ENCODE results near the gene HOOK1. TPM values are rescaled to one million over a fixed set of nuclear protein-coding genes. Genes with fewer than 3 reads are reported as not detected.
"Not testable (repeated sequence)": the region's sequence is repeated elsewhere in the genome, so short reads cannot be mapped to it uniquely, and the experiment has no call there.

The HOOK1 gene
- total RNA-seq, 1 donor from 2014 or later: 1.0 TPM

- Histone ChIP-seq H3K9ac (ENCODE audit: low read depth in 1 of 3, low read length in 3 of 3) (no peak overlapping the region), H3K4me1 (ENCODE audit: control insufficient read depth in 3 of 3, insufficient read depth in 3 of 3, low read length in 3 of 3) (no peaks in the 10 kb centered on the region), H3K27ac (ENCODE audit: low read depth, low read length) (no peak overlapping the region), H3K36me3 (ENCODE audit: control insufficient read depth in 3 of 3, insufficient read depth in 3 of 3, low read length in 3 of 3) (no peaks in the 10 kb centered on the region), H3K4me3 (ENCODE audit: low read length in 3 of 3) (no peak overlapping the region), H3K9me3 (ENCODE audit: control insufficient read depth in 3 of 3, low read length in 3 of 3) (no peaks in the 10 kb centered on the region), H3K27me3 (ENCODE audit: control insufficient read depth in 3 of 3, insufficient read depth in 3 of 3, low read length in 3 of 3) (peaks cover 19 to 33% (median 31%) of the 10 kb centered on the region in 3 donors)
Measured at GRCh38 chr1:59816318-59816878, 1.6 kb downstream of the HOOK1 start.

GRCh38 chr1:59819566-59820438 lies 5.1 kb downstream of the HOOK1 start:
- no peaks in the 10 kb centered on the region for H3K36me3 ChIP-seq (ENCODE audit: control insufficient read depth in 3 of 3, insufficient read depth in 3 of 3, low read length in 3 of 3)
- no peaks in the 10 kb centered on the region for H3K4me1 ChIP-seq (ENCODE audit: control insufficient read depth in 3 of 3, insufficient read depth in 3 of 3, low read length in 3 of 3)
- H3K9ac ChIP-seq (ENCODE audit: low read depth in 1 of 3, low read length in 3 of 3): no peak overlapping the region
- H3K4me3 ChIP-seq (ENCODE audit: low read length in 3 of 3): no peak overlapping the region
- H3K27me3 ChIP-seq (ENCODE audit: control insufficient read depth in 3 of 3, insufficient read depth in 3 of 3, low read length in 3 of 3): peaks cover 6 to 14% (median 13%) of the 10 kb centered on the region in 3 donors
- H3K27ac ChIP-seq (ENCODE audit: low read depth, low read length): no peak overlapping the region
- H3K9me3 ChIP-seq (ENCODE audit: control insufficient read depth in 3 of 3, low read length in 3 of 3): no peaks in the 10 kb centered on the region

- no peak overlapping the region for H3K9ac ChIP-seq (ENCODE audit: low read depth in 1 of 3, low read length in 3 of 3)
Measured at GRCh38 chr1:59827055-59827643, 12.4 kb downstream of the HOOK1 start.

GRCh38 chr1:59828160-59828559 lies 13.4 kb downstream of the HOOK1 start:
- Histone ChIP-seq H3K4me3 (ENCODE audit: low read length in 3 of 3) (no peak overlapping the region), H3K27ac (ENCODE audit: low read depth, low read length) (no peak overlapping the region), H3K4me1 (ENCODE audit: control insufficient read depth in 3 of 3, insufficient read depth in 3 of 3, low read length in 3 of 3) (no peaks in the 10 kb centered on the region), H3K9me3 (ENCODE audit: control insufficient read depth in 3 of 3, low read length in 3 of 3) (no peaks in the 10 kb centered on the region), H3K36me3 (ENCODE audit: control insufficient read depth in 3 of 3, insufficient read depth in 3 of 3, low read length in 3 of 3) (no peaks in the 10 kb centered on the region), H3K9ac (ENCODE audit: low read depth in 1 of 3, low read length in 3 of 3) (no peak overlapping the region), H3K27me3 (ENCODE audit: control insufficient read depth in 3 of 3, insufficient read depth in 3 of 3, low read length in 3 of 3) (no peaks in the 10 kb centered on the region)

More at GRCh38 chr1:59827055-59827643, 12.4 kb downstream of the HOOK1 start:
- Histone ChIP-seq H3K9me3 (ENCODE audit: control insufficient read depth in 3 of 3, low read length in 3 of 3) (no peaks in the 10 kb centered on the region), H3K4me3 (ENCODE audit: low read length in 3 of 3) (no peak overlapping the region), H3K27ac (ENCODE audit: low read depth, low read length) (no peak overlapping the region), H3K36me3 (ENCODE audit: control insufficient read depth in 3 of 3, insufficient read depth in 3 of 3, low read length in 3 of 3) (no peaks in the 10 kb centered on the region), H3K27me3 (ENCODE audit: control insufficient read depth in 3 of 3, insufficient read depth in 3 of 3, low read length in 3 of 3) (no peaks in the 10 kb centered on the region), H3K4me1 (ENCODE audit: control insufficient read depth in 3 of 3, insufficient read depth in 3 of 3, low read length in 3 of 3) (no peaks in the 10 kb centered on the region)

DNA sequence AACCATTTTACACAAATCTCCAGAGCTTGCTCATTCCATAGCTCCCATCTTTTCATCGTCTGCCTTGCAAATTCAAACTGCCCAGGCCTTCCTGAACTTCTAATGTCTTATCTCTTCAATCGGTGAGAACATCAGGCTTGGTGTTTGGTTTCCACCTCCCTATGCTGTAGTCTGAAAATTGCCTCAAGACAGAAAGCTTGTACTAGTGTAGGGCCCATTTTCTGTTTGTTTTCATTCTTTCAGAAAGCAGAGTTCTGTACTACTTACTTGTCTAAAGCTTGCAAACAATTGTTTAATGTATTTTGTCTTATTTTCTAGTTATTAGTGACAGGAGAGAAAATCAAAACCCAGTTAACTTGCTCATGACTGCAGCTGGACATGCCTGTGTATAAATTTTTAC lies 16.8 kb downstream of the HOOK1 start:
- Histone ChIP-seq H3K4me3 (ENCODE audit: low read length in 3 of 3) (no peak overlapping the region), H3K27me3 (ENCODE audit: control insufficient read depth in 3 of 3, insufficient read depth in 3 of 3, low read length in 3 of 3) (no peaks in the 10 kb centered on the region), H3K4me1 (ENCODE audit: control insufficient read depth in 3 of 3, insufficient read depth in 3 of 3, low read length in 3 of 3) (no peaks in the 10 kb centered on the region), H3K9ac (ENCODE audit: low read depth in 1 of 3, low read length in 3 of 3) (no peak overlapping the region), H3K9me3 (ENCODE audit: control insufficient read depth in 3 of 3, low read length in 3 of 3) (no peaks in the 10 kb centered on the region), H3K27ac (ENCODE audit: low read depth, low read length) (no peak overlapping the region), H3K36me3 (ENCODE audit: control insufficient read depth in 3 of 3, insufficient read depth in 3 of 3, low read length in 3 of 3) (no peaks in the 10 kb centered on the region)

DNA sequence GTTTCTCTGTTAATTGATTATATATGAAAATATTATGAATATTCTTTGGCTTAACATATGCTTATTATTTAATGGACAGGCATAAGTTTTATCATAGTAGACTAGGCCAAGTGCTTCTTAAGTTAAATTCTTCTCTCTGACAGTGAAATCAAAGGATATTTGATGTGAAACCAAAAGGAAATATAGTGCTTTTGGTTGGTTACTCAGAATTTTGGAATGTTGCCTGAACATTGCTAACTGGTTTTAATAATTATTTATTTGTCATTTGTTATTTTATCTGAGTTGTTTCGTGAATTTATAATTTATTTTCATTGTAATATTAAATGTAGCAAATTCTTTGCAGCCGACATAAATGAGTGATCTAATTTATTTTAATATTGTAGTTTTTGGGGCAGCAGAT lies 18.3 kb downstream of the HOOK1 start:
- Histone ChIP-seq H3K9ac (ENCODE audit: low read depth in 1 of 3, low read length in 3 of 3) (no peak overlapping the region), H3K9me3 (ENCODE audit: control insufficient read depth in 3 of 3, low read length in 3 of 3) (no peaks in the 10 kb centered on the region), H3K4me1 (ENCODE audit: control insufficient read depth in 3 of 3, insufficient read depth in 3 of 3, low read length in 3 of 3) (no peaks in the 10 kb centered on the region), H3K27me3 (ENCODE audit: control insufficient read depth in 3 of 3, insufficient read depth in 3 of 3, low read length in 3 of 3) (no peaks in the 10 kb centered on the region), H3K4me3 (ENCODE audit: low read length in 3 of 3) (no peak overlapping the region), H3K27ac (ENCODE audit: low read depth, low read length) (no peak overlapping the region), H3K36me3 (ENCODE audit: control insufficient read depth in 3 of 3, insufficient read depth in 3 of 3, low read length in 3 of 3) (no peaks in the 10 kb centered on the region)

DNA sequence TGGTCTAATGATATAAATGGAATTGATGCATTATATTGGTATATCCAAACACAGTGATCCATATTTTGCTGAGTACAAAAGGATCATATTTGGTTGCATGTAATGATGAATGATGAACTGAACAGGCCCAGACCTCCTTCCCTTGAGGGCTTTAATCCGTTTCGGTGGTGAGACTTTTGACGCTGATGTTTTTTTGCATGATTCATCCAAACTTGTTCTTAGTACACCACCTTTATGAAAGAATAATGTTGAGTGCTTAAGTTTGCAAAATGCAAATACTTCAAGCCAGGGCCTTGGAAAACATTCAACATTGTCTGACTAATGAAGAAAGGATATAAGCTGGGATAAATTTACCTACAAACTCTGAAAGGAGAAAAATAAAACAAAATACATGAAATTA lies 19.2 kb downstream of the HOOK1 start:
- Histone ChIP-seq H3K4me1 (ENCODE audit: control insufficient read depth in 3 of 3, insufficient read depth in 3 of 3, low read length in 3 of 3) (no peaks in the 10 kb centered on the region), H3K9ac (ENCODE audit: low read depth in 1 of 3, low read length in 3 of 3) (no peak overlapping the region), H3K27me3 (ENCODE audit: control insufficient read depth in 3 of 3, insufficient read depth in 3 of 3, low read length in 3 of 3) (no peaks in the 10 kb centered on the region), H3K4me3 (ENCODE audit: low read length in 3 of 3) (no peak overlapping the region), H3K27ac (ENCODE audit: low read depth, low read length) (no peak overlapping the region), H3K9me3 (ENCODE audit: control insufficient read depth in 3 of 3, low read length in 3 of 3) (no peaks in the 10 kb centered on the region), H3K36me3 (ENCODE audit: control insufficient read depth in 3 of 3, insufficient read depth in 3 of 3, low read length in 3 of 3) (no peaks in the 10 kb centered on the region)

- not testable (repeated sequence) for H3K4me1 ChIP-seq (ENCODE audit: control insufficient read depth in 3 of 3, insufficient read depth in 3 of 3, low read length in 3 of 3); H3K27ac ChIP-seq (ENCODE audit: low read depth, low read length); H3K27me3 ChIP-seq (ENCODE audit: control insufficient read depth in 3 of 3, insufficient read depth in 3 of 3, low read length in 3 of 3); H3K36me3 ChIP-seq (ENCODE audit: control insufficient read depth in 3 of 3, insufficient read depth in 3 of 3, low read length in 3 of 3); H3K4me3 ChIP-seq (ENCODE audit: low read length in 3 of 3); H3K9ac ChIP-seq (ENCODE audit: low read depth in 1 of 3, low read length in 3 of 3); H3K9me3 ChIP-seq (ENCODE audit: control insufficient read depth in 3 of 3, low read length in 3 of 3)
Measured at GRCh38 chr1:59837857-59838256, 23.1 kb downstream of the HOOK1 start.

GRCh38 chr1:59845091-59845490 lies 30.3 kb downstream of the HOOK1 start:
- no peak overlapping the region for H3K4me3 ChIP-seq (ENCODE audit: low read length in 3 of 3)
- H3K4me1 ChIP-seq (ENCODE audit: control insufficient read depth in 3 of 3, insufficient read depth in 3 of 3, low read length in 3 of 3): no peaks in the 10 kb centered on the region
- no peak overlapping the region for H3K27ac ChIP-seq (ENCODE audit: low read depth, low read length)
- H3K9ac ChIP-seq (ENCODE audit: low read depth in 1 of 3, low read length in 3 of 3): no peak overlapping the region
- peaks cover 0 to 3% (median 0%) of the 10 kb centered on the region in 3 donors for H3K27me3 ChIP-seq (ENCODE audit: control insufficient read depth in 3 of 3, insufficient read depth in 3 of 3, low read length in 3 of 3)
- H3K9me3 ChIP-seq (ENCODE audit: control insufficient read depth in 3 of 3, low read length in 3 of 3): no peaks in the 10 kb centered on the region
- no peaks in the 10 kb centered on the region for H3K36me3 ChIP-seq (ENCODE audit: control insufficient read depth in 3 of 3, insufficient read depth in 3 of 3, low read length in 3 of 3)

DNA sequence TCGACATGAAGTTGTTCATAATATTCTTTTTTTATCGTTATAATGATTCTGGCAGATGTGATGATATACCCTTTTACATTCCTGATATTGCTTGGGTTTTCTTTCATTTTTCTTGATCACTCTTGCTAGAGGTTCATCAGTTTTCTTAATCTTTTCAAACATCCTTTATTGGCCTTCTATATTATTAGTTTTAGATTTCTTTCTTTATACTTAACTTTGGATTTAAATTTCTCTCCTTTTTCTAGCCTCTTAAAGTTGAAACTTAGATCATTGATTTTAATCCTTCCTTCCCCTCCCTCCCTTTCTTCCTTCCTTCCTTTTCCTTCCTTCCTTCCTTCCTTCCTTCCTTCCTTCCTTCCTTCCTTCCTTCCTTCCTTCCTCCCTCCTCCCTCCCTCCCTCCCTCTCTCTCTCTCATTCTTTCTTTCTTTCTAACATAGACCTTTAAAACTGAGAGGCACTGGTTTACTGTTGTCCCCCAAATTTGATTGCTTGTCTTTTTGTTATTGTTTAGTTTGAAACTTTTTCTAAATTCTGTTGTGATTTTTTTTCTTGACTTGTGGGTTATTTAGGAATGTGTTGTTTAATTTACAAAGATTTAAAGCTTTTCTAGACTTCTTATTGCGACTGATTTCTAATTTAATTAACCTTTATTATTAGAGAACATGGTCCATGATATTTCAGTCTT lies 31.6 kb downstream of the HOOK1 start:
- no peaks in the 10 kb centered on the region for H3K9me3 ChIP-seq (ENCODE audit: control insufficient read depth in 3 of 3, low read length in 3 of 3)
- H3K4me3 ChIP-seq (ENCODE audit: low read length in 3 of 3): no peak overlapping the region
- H3K4me1 ChIP-seq (ENCODE audit: control insufficient read depth in 3 of 3, insufficient read depth in 3 of 3, low read length in 3 of 3): no peaks in the 10 kb centered on the region
- H3K36me3 ChIP-seq (ENCODE audit: control insufficient read depth in 3 of 3, insufficient read depth in 3 of 3, low read length in 3 of 3): no peaks in the 10 kb centered on the region
- H3K27me3 ChIP-seq (ENCODE audit: control insufficient read depth in 3 of 3, insufficient read depth in 3 of 3, low read length in 3 of 3): peaks cover 0 to 3% (median 0%) of the 10 kb centered on the region in 3 donors
- no peak overlapping the region for H3K9ac ChIP-seq (ENCODE audit: low read depth in 1 of 3, low read length in 3 of 3)
- no peak overlapping the region for H3K27ac ChIP-seq (ENCODE audit: low read depth, low read length)

All from skeletal muscle tissue (tissue), 4 donors.